Measurements from ENCODE around the gene POLE. TPM values are rescaled to one million over a fixed set of nuclear protein-coding genes. Genes with fewer than 3 reads are reported as not detected.

The POLE gene
- total and polyA plus RNA-seq, 2 of the 4 experiments (the other 2 are of a cell fraction): 17.2 to 20.7 TPM

DNA sequence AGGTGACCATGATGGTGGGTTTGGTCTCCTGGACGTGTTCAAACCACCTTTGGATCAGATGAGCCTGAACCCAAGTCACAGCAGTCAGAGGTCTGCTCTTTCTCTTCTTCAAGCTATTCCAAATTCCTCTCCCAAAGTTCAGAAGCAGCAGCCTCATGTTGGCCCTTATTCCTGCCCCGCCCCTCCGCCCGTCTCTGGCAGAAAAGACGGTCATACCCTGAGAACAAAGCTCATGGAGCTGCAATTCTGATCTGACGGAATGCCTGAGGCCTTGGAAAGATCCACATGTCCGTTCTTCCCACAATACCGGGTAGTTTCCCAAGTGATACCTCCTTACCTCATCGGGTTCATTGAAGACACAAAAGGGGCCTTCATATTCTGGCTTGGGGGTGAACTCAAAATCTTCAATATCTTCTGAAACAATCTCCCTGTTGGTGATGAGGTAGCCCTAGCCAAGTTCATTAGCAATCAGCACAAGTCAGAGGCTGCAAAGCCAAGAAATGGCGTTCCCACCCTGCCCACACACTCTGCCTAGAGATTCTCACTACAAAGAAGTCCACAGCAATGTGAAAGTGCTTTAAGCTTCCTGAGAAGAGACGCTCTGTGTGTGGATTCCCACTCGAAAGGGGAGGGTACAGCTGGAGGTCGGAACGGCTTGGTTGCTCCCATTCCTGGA is 11.2 kb downstream of the POLE start:
- dilution Hi-C loops (cut with HindIII; ENCODE audit: low sequenced_read_pairs, unreplicated experiment) (no loop called here), intact Hi-C loops (cut with micrococcal nuclease) (no loop called here), in situ Hi-C loops (cut with MboI; ENCODE audit: low sequenced_read_pairs) (no loop called here)
- Histone ChIP-seq H3K9ac (ENCODE audit: low read depth, low read length) (no peak overlapping the region), H3K23ac (ENCODE audit: low read depth, low read length) (no peak overlapping the region), H4K20me1 (ENCODE audit: insufficient read depth, low read length) (0 out of 2 replicates have a peak, but pooled peaks cover 8% of the 10 kb centered on the region), H2AFZ (replicated peaks; ENCODE audit: low read length, poor library complexity) (no peak overlapping the region), H2AK9ac (replicated peaks; ENCODE audit: low read depth, low read length, poor library complexity) (no peak overlapping the region), H3K36me3 (ENCODE audit: control insufficient read depth, insufficient read depth, low read length) (peaks cover 36% of the 10 kb centered on the region), H3K4ac (ENCODE audit: low read depth, low read length) (no peak overlapping the region), H2BK120ac (ENCODE audit: low read depth, low read length) (no peak overlapping the region), H3K4me3 (ENCODE audit: insufficient read depth, low read depth, low read length) (no peak overlapping the region), H3K27ac (ENCODE audit: insufficient read depth, low read length) (no peak overlapping the region), H4K8ac (ENCODE audit: low read depth in 2 of 2, low read length in 2 of 2) (no peak overlapping the region), H3K9me1 (ENCODE audit: insufficient read depth, low read length) (peaks cover 9% of the 10 kb centered on the region; the same call in 1 of the 2 replicates), H2AK5ac (ENCODE audit: low read depth, low read length) (no peak overlapping the region), H3K27me3 (ENCODE audit: control insufficient read depth, insufficient read depth, low read length) (no peaks in the 10 kb centered on the region), H4K91ac (ENCODE audit: insufficient read depth, low read depth, low read length) (no peak overlapping the region), H3K4me2 (ENCODE audit: low read depth, low read length) (no peak overlapping the region), H2BK15ac (ENCODE audit: low read depth, low read length) (no peak overlapping the region), H2BK20ac (ENCODE audit: low read depth, low read length) (no peak overlapping the region), H3K14ac (replicated peaks; ENCODE audit: low read depth, low read length) (no peak overlapping the region), H3K9me3 (ENCODE audit: control insufficient read depth, insufficient read depth, low read length) (no peaks in the 10 kb centered on the region), H4K5ac (ENCODE audit: low read depth, low read length) (no peak overlapping the region), H3K4me1 (ENCODE audit: control insufficient read depth, insufficient read depth, low read length) (no peaks in the 10 kb centered on the region), H2BK5ac (ENCODE audit: low read depth, low read length, poor library complexity, severe bottlenecking) (no peak overlapping the region), H3K56ac (ENCODE audit: extremely low read depth, insufficient read depth, low read length) (no peak overlapping the region), H3K79me1 (ENCODE audit: low read depth in 1 of 2, low read length in 2 of 2) (peaks cover 10 to 17% of the 10 kb centered on the region in 2 experiments; a peak in 2 of 4 replicates), H3K18ac (ENCODE audit: low read depth, low read length) (no peak overlapping the region)
- TF ChIP-seq SMC3 (IDR thresholded peaks at IDR 0.05; ENCODE audit: low read depth, low read length): no peak
- TF ChIP-seq MAFK (IDR thresholded peaks at IDR 0.05; ENCODE audit: low read depth, low read length): no peak
- no peak for TF ChIP-seq MAZ (IDR thresholded peaks at IDR 0.05; ENCODE audit: borderline replicate concordance, low read depth, low read length)
- TF ChIP-seq NFE2L2 (IDR thresholded peaks at IDR 0.05; ENCODE audit: low read depth, low read length): no peak
- no peak for TF ChIP-seq USF2 (IDR thresholded peaks at IDR 0.05; ENCODE audit: low read depth, low read length)
- TF ChIP-seq CHD1 (IDR thresholded peaks at IDR 0.05; ENCODE audit: low read depth, low read length): no peak
- no peak for TF ChIP-seq CEBPB (IDR thresholded peaks at IDR 0.05; ENCODE audit: low read depth, low read length)
- TF ChIP-seq MXI1 (IDR thresholded peaks at IDR 0.05; ENCODE audit: borderline replicate concordance, low read depth, low read length): no peak
- no peak for TF ChIP-seq CTCF (conservative IDR thresholded peaks at IDR 0.05; ENCODE audit: low read depth, low read length)
- TF ChIP-seq RFX5 (IDR thresholded peaks at IDR 0.05; ENCODE audit: low read depth, low read length): no peak
- TF ChIP-seq ELK1 (IDR thresholded peaks at IDR 0.05; ENCODE audit: borderline replicate concordance, low read depth, low read length): no peak
- no peak for TF ChIP-seq FOS (IDR thresholded peaks at IDR 0.05; ENCODE audit: low read depth, low read length)
- no peak for TF ChIP-seq POLR2A (IDR thresholded peaks at IDR 0.05; ENCODE audit: low read depth, low read length)
- TF ChIP-seq RAD21 (IDR thresholded peaks at IDR 0.05; ENCODE audit: low read length): no peak
- no peak for TF ChIP-seq BHLHE40 (IDR thresholded peaks at IDR 0.05; ENCODE audit: low read depth, low read length)
- TF ChIP-seq RCOR1 (IDR thresholded peaks at IDR 0.05; ENCODE audit: insufficient replicate concordance, low read length): no peak
- BruUV-seq (replicated peaks): no TSS peak
- DNase-seq (no peak), ATAC-seq (ENCODE audit: low read depth) (no peak)
- CTCF ChIA-PET: no interaction called here
- POLR2A ChIA-PET (ENCODE audit: unreplicated experiment): no interaction called here
- 96% methylated on average over 7 of the region's 14 CpGs; no CpG with 5 or more reads in 1 of the 2 experiments for WGBS, 2 experiments (ENCODE audit: extremely low coverage in 2 of 2, insufficient read length in 1 of 2)

All from IMR-90 (cell line).